Stomach (tissue), 19 donors: ENCODE data around the gene DDX54. TPM values are rescaled to one million over a fixed set of nuclear protein-coding genes. Genes with fewer than 3 reads are reported as not detected.

Experiments used
- DNase-seq, 2 donors: peaks; one replicate each; pipeline versions ENCODE4 v3.0.0 to v3.0.0-alpha.2; 2013 to 2019
- H3K27ac ChIP-seq, 5 donors: fragments of 200-600 bp in 4 of 5; sonication (generic) in 4 of 5; one replicate each; pipeline ENCODE4 v1.5.1; 2013 to 2019; ENCODE audit warnings: mild to moderate bottlenecking in 1 of 5, moderate library complexity in 1 of 5
- H3K27me3 ChIP-seq, 3 donors: fragments of 200-600 bp; sonication (generic); one replicate each; pipeline ENCODE4 v1.5.1; 2017 to 2019; ENCODE audit warnings: mixed run types in 1 of 3
- H3K36me3 ChIP-seq, 4 donors: fragments of 200-600 bp; sonication (generic); 1 replicate in 3 of 4; 2 replicates in 1 of 4; pipeline ENCODE4 v1.5.1; 2016 to 2019
- H3K4me1 ChIP-seq, 4 donors: fragments of 200-600 bp; sonication (generic); one replicate each; pipeline ENCODE4 v1.5.1; 2016 to 2019
- H3K4me3 ChIP-seq, 4 donors: fragments of 200-600 bp; sonication (generic) in 3 of 4; one replicate each; pipeline ENCODE4 v1.5.1; 2016 to 2019; ENCODE audit warnings: mild to moderate bottlenecking in 1 of 4
- H3K9me3 ChIP-seq, 4 donors: fragments of 200-600 bp; sonication (generic); one replicate each; pipeline ENCODE4 v1.5.1; 2016 to 2019
- CTCF ChIP-seq, 7 experiments: fragments of 450-650 bp in 4 of 7; fragments of 200-600 bp in 3 of 7; sonication (generic) in 3 of 7; IDR thresholded peaks; one replicate each; pipeline ENCODE4 v1.5.1; 2016 to 2019; ENCODE audit warnings: antibody characterized with exemption in 7 of 7, control low read depth in 2 of 7, mild to moderate bottlenecking in 1 of 7
- EP300 ChIP-seq: sonication (generic); formaldehyde crosslinking; IDR thresholded peaks from one replicate; pipeline ENCODE4 v1.6.1; 2017; ENCODE audit warnings: antibody characterized with exemption
- POLR2A ChIP-seq, 4 donors: fragments of 450-650 bp; IDR thresholded peaks; one replicate each; pipeline ENCODE4 v1.6.1; 2016; ENCODE audit warnings: antibody characterized with exemption in 4 of 4, control low read depth in 2 of 4, mild to moderate bottlenecking in 1 of 4, moderate library complexity in 1 of 4
- POLR2AphosphoS5 ChIP-seq, 3 donors: sonication (generic); formaldehyde crosslinking; IDR thresholded peaks; one replicate each; pipeline ENCODE4 v1.6.1; 2016; ENCODE audit warnings: antibody characterized with exemption in 3 of 3
- WGBS, 5 donors: extraction: QIAGEN DNeasy Blood & Tissue Kit in 3 of 5; methylation state at CpG; one replicate each; pipeline versions ENCODE4 v1.1.5 to v1.1.7; 2013 to 2018; 5-methylcytosine and 5-hydroxymethylcytosine counted together
- intact Hi-C: fragments of 100-400 bp; cut with DNase I; formaldehyde crosslinking; loops from one replicate; pipeline ENCODE4 v1.15.1; 2023; ENCODE audit warnings: low total_unique reads
- long read RNA-seq, 10 donors: transcript quantifications; one replicate each; lab custom pipeline, GENCODE V29; 2026
- polyA plus RNA-seq, 3 donors: library from polyadenylated mRNA; stranded (reverse); fragments of 200-250 nt; gene quantifications; one replicate each; pipeline ENCODE4 v1.2.3, GENCODE V29; 2013
- total RNA-seq, 5 donors: library from RNA; depleted of rRNA; stranded (reverse); fragments of >200 nt; gene quantifications; one replicate each; pipeline versions ENCODE4 v1.1.0 to v1.2.3, GENCODE V29; 2014 to 2016
- donor health status: healthy with polysubstance abuse.
- donor health status: Bipolar disorder and iron deficiency.
- donor health status: healthy.

DDX54 gene
- total RNA-seq (100 to 1,000 TPM in 1 of 5 donors, 10 to 100 TPM in 4; 14.6 to 167 (median 41.7) TPM), polyA plus RNA-seq (10 to 100 TPM; 28.5 to 64.6 (median 34.1) TPM)
- long read RNA-seq, donor 1, full-length matches to known transcripts: 1 of 1 reads
- long read RNA-seq, donor 1, partial matches to known transcripts: 0 of 1 reads
- long read RNA-seq, donor 1, other reads (novel, unspliced or antisense): 0 of 1 reads
- long read RNA-seq, donor 2: 0 reads
- long read RNA-seq, donor 3, full-length matches to known transcripts: 1 of 1 reads
- long read RNA-seq, donor 3, partial matches to known transcripts: 0 of 1 reads
- long read RNA-seq, donor 3, other reads (novel, unspliced or antisense): 0 of 1 reads
- long read RNA-seq, donor 4, full-length matches to known transcripts: 1 of 1 reads
- long read RNA-seq, donor 4, partial matches to known transcripts: 0 of 1 reads
- long read RNA-seq, donor 4, other reads (novel, unspliced or antisense): 0 of 1 reads
- long read RNA-seq, donor 5, partial matches to known transcripts: 0 of 2 reads
- long read RNA-seq, donor 5, other reads (novel, unspliced or antisense): 0 of 2 reads
- long read RNA-seq, donor 6, full-length matches to known transcripts: 17 of 17 reads
- long read RNA-seq, donor 6, partial matches to known transcripts: 0 of 17 reads
- long read RNA-seq, donor 6, other reads (novel, unspliced or antisense): 0 of 17 reads
- long read RNA-seq, donor 7, partial matches to known transcripts: 6 of 6 reads
- long read RNA-seq, donor 7, other reads (novel, unspliced or antisense): 0 of 6 reads
- long read RNA-seq, donor 8, partial matches to known transcripts: 0 of 1 reads
- long read RNA-seq, donor 8, other reads (novel, unspliced or antisense): 0 of 1 reads
- long read RNA-seq, donor 9, partial matches to known transcripts: 0 of 2 reads
- long read RNA-seq, donor 9, other reads (novel, unspliced or antisense): 0 of 2 reads
- long read RNA-seq, donor 10, full-length matches to known transcripts: 5 of 5 reads
- long read RNA-seq, donor 10, partial matches to known transcripts: 0 of 5 reads
- long read RNA-seq, donor 10, other reads (novel, unspliced or antisense): 0 of 5 reads

GRCh38 chr12:113185180-113186032, at the start of gene DDX54, which contains the start of gene RITA1:
DDX54 (minus strand) TSS chr12:113185478; CDS start chr12:113185451, 27 bp downstream.
RITA1 (plus strand) TSS chr12:113185721; CDS start chr12:113186747, 1,026 bp downstream.
- Histone ChIP-seq H3K4me1 (peaks cover 24 to 54% (median 31%) of the 10 kb centered on the region in 4 donors), H3K9me3 (no peaks in the 10 kb centered on the region), H3K4me3 (peak within 1 kb of the TSS; percentile 67 to 97 (median 86)), H3K27ac (peak within 1 kb of the TSS; percentile 93 to 98 (median 96)), H3K36me3 (peaks cover 5 to 36% (median 24%) of the 10 kb centered on the region in 4 donors), H3K27me3 (no peaks in the 10 kb centered on the region)
- intact Hi-C loops: no loop called here
- 0 to 1% (median 0%) methylated on average over 28 to 89 of the region's 89 CpGs for WGBS, 5 donors
- TF ChIP-seq POLR2A (IDR thresholded peaks at IDR 0.05) (no peak), POLR2AphosphoS5 (IDR thresholded peaks at IDR 0.05) (peak in 1 of 3 donors; percentile 27), CTCF (IDR thresholded peaks at IDR 0.05) (no peak)
- peak; percentile 86 to 93 for DNase-seq

GRCh38 chr12:113234483-113234882, 49.2 kb upstream of the DDX54 start:
- intact Hi-C loops: no loop called here
- Histone ChIP-seq H3K9me3 (no peaks in the 10 kb centered on the region), H3K4me1 (peaks cover 9 to 81% (median 24%) of the 10 kb centered on the region in 4 donors), H3K36me3 (peaks cover 24 to 77% (median 72%) of the 10 kb centered on the region in 4 donors), H3K4me3 (no peak overlapping the region), H3K27ac (peak overlapping the region in 1 of 5 donors; percentile 6), H3K27me3 (no peaks in the 10 kb centered on the region)
- no peak for TF ChIP-seq EP300
- no peak for TF ChIP-seq CTCF (IDR thresholded peaks at IDR 0.05)
- TF ChIP-seq POLR2AphosphoS5 (IDR thresholded peaks at IDR 0.05): no peak
- TF ChIP-seq POLR2A (IDR thresholded peaks at IDR 0.05): no peak
- 36 to 74% (median 55%) methylated on average over 4 of the region's 4 CpGs for WGBS, 5 donors
- peak in 1 of 2 donors; percentile 10 for DNase-seq

GRCh38 chr12:113233967-113234366, 48.7 kb upstream of the DDX54 start:
- 89 to 94% (median 92%) methylated on average over 4 of the region's 4 CpGs for WGBS, 5 donors
- DNase-seq: no peak
- no peaks in the 10 kb centered on the region for H3K9me3 ChIP-seq
- H3K4me3 ChIP-seq: no peak overlapping the region
- H3K27ac ChIP-seq: peak overlapping the region in 2 of 5 donors; percentile 59 to 61
- TF ChIP-seq CTCF (IDR thresholded peaks at IDR 0.05) (no peak), EP300 (no peak), POLR2A (IDR thresholded peaks at IDR 0.05) (no peak), POLR2AphosphoS5 (IDR thresholded peaks at IDR 0.05) (no peak)
- H3K27me3 ChIP-seq: no peaks in the 10 kb centered on the region
- H3K4me1 ChIP-seq: peaks cover 4 to 81% (median 24%) of the 10 kb centered on the region in 4 donors
- intact Hi-C loops: no loop called here
- H3K36me3 ChIP-seq: peaks cover 24 to 80% (median 74%) of the 10 kb centered on the region in 4 donors
